Activated T-cell treated with anti-CD3 and anti-CD28 coated beads for 24 hours (primary cell): Measurements from ENCODE around the gene ZC3H12C.
"Not testable (repeated sequence)": the region's sequence is repeated elsewhere in the genome, so short reads cannot be mapped to it uniquely, and the experiment has no call there.

ENCODE experiments used
- DNase-seq: peaks from one replicate; pipeline ENCODE4 v3.0.0-alpha.2; 2020; ENCODE audit warnings: low read depth

ZC3H12C gene

GRCh38 chr11:110092515-110093406 is at the start of gene ZC3H12C:
Gene ZC3H12C, plus strand, starts transcription at chr11:110093392. Its CDS starts 20 bp downstream, at chr11:110093412.
- DNase-seq, result peak; percentile 8

- DNase-seq, result no peak
Measured at GRCh38 chr11:110044226-110044968, 48.8 kb upstream of the ZC3H12C start.

GRCh38 chr11:110046775-110047380 is 46.3 kb upstream of the ZC3H12C start:
- DNase-seq, result no peak

- DNase-seq, result no peak
Measured at GRCh38 chr11:110049501-110050200, 43.5 kb upstream of the ZC3H12C start.

GRCh38 chr11:110050201-110050506 is 43.0 kb upstream of the ZC3H12C start:
- DNase-seq, result no peak

GRCh38 chr11:110053848-110054414 is 39.3 kb upstream of the ZC3H12C start:
- no peak for DNase-seq

- no peak for DNase-seq
Measured at GRCh38 chr11:110056956-110057355, 36.2 kb upstream of the ZC3H12C start.

- no peak for DNase-seq
Measured at GRCh38 chr11:110059706-110060463, 33.3 kb upstream of the ZC3H12C start.

GRCh38 chr11:110061296-110061695 is 31.9 kb upstream of the ZC3H12C start:
- DNase-seq, result no peak

- no peak for DNase-seq
Measured at GRCh38 chr11:110062247-110062646, 30.9 kb upstream of the ZC3H12C start.

GRCh38 chr11:110065189-110065588 is 28.0 kb upstream of the ZC3H12C start:
- no peak for DNase-seq

GRCh38 chr11:110068001-110068400 is 25.2 kb upstream of the ZC3H12C start:
- not testable (repeated sequence) for DNase-seq

GRCh38 chr11:110069158-110069737 is 23.9 kb upstream of the ZC3H12C start:
- DNase-seq, result no peak

- DNase-seq, result no peak
Measured at GRCh38 chr11:110070176-110070575, 23.0 kb upstream of the ZC3H12C start.

GRCh38 chr11:110071197-110071596 is 22.0 kb upstream of the ZC3H12C start:
- DNase-seq, result no peak

GRCh38 chr11:110072930-110073329 is 20.3 kb upstream of the ZC3H12C start:
- no peak for DNase-seq

GRCh38 chr11:110074499-110074898 is 18.7 kb upstream of the ZC3H12C start:
- DNase-seq, result no peak

GRCh38 chr11:110075105-110075846 is 17.9 kb upstream of the ZC3H12C start:
- DNase-seq, result no peak

GRCh38 chr11:110075847-110076208 is 17.4 kb upstream of the ZC3H12C start:
- no peak for DNase-seq

GRCh38 chr11:110076371-110076965 is 16.7 kb upstream of the ZC3H12C start:
- DNase-seq, result no peak
